Liver (tissue), 2 donors: ENCODE data around the gene TMEM170B.

ENCODE experiments used
- FOXA1 ChIP-seq: IDR thresholded peaks from 2 replicates; pipeline ENCODE4 v1.6.1; 2016; ENCODE audit warnings: antibody characterized with exemption
- HNF4A ChIP-seq, 2 donors: conservative IDR thresholded peaks; 2 replicates each; pipeline ENCODE4 v1.6.1; 2016; ENCODE audit warnings: antibody characterized with exemption in 2 of 2, mild to moderate bottlenecking in 2 of 2
- donor health status: healthy.

GRCh38 chr6:11580686-11581405, 43.3 kb downstream of the TMEM170B start:
- TF ChIP-seq FOXA1 (no peak), HNF4A (conservative IDR thresholded peaks at IDR 0.05) (no peak)
